HEK293 (cell line): ENCODE measurements around the gene CCDC187.

Experiments
- CTCF ChIA-PET: fragments of 350-600 bp; formaldehyde crosslinking; extraction: SDS; loops from one replicate; lab custom pipeline; 2021; ENCODE audit warnings: antibody characterized with exemption; lab: Yijun Ruan, JAX
- POLR2A ChIA-PET: fragments of 300-600 bp; formaldehyde crosslinking; extraction: SDS; loops from one replicate; lab custom pipeline; 2020; ENCODE audit warnings: antibody characterized with exemption, inconsistent platforms; lab: Yijun Ruan, JAX
- H3K27ac ChIP-seq: fragments of 200-500 bp; sonication (Bioruptor generic); 2 replicates; pipeline ENCODE4 v1.5.1; 2014; ENCODE audit warnings: low read depth, low read length, control low read depth, inconsistent platforms; ENCODE audit errors: extremely low read depth
- H3K36me3 ChIP-seq, 2 experiments: fragments of 200-500 bp in 1 of 2; sonication (Bioruptor generic) in 1 of 2; 1 replicate in 1 of 2; 2 replicates in 1 of 2; pipeline ENCODE4 v1.5.1; 2014 to 2017; ENCODE audit warnings: inconsistent platforms in 2 of 2, low read length in 2 of 2; ENCODE audit not compliant: control insufficient read depth in 2 of 2, insufficient read depth in 1 of 2
- H3K4me1 ChIP-seq: fragments of 200-500 bp; sonication (Bioruptor generic); 2 replicates; pipeline ENCODE4 v1.5.1; 2014; ENCODE audit warnings: mild to moderate bottlenecking, low read length, inconsistent platforms; ENCODE audit not compliant: control insufficient read depth, insufficient read depth
- H3K4me3 ChIP-seq: 2 replicates; pipeline ENCODE4 v1.5.1; 2011; ENCODE audit warnings: low read depth, mild to moderate bottlenecking, control low read depth, low read length, moderate library complexity
- H3K9me3 ChIP-seq: fragments of 200-500 bp; sonication (Bioruptor generic); 2 replicates; pipeline ENCODE4 v1.5.1; 2014; ENCODE audit warnings: low read depth, low read length, inconsistent platforms; ENCODE audit not compliant: control insufficient read depth, insufficient read depth
- AEBP2 ChIP-seq: fragments of 450-650 bp; formaldehyde crosslinking; IDR thresholded peaks from 2 replicates; pipeline ENCODE4 v1.5.1; 2016; ENCODE audit warnings: missing biosample characterization, missing genetic modification characterization, borderline replicate concordance
- CTCF ChIP-seq: fragments of 450-650 bp; formaldehyde crosslinking; IDR thresholded peaks from 2 replicates; pipeline ENCODE4 v1.5.1; 2016; ENCODE audit warnings: missing biosample characterization, missing genetic modification characterization
- GLIS2 ChIP-seq: fragments of 450-650 bp; formaldehyde crosslinking; IDR thresholded peaks from 2 replicates; pipeline ENCODE4 v1.5.1; 2016; ENCODE audit warnings: missing biosample characterization, missing genetic modification characterization
- HOXA7 ChIP-seq: sonication (generic); formaldehyde crosslinking; IDR thresholded peaks from 2 replicates; pipeline ENCODE4 v1.8.1; 2022; ENCODE audit warnings: missing genetic modification reagents, borderline replicate concordance
- KLF1 ChIP-seq: fragments of 450-650 bp; formaldehyde crosslinking; IDR thresholded peaks from 2 replicates; pipeline ENCODE4 v1.5.1; 2016; ENCODE audit warnings: missing biosample characterization, missing genetic modification characterization
- PATZ1 ChIP-seq: fragments of 450-650 bp; formaldehyde crosslinking; IDR thresholded peaks from 2 replicates; pipeline ENCODE4 v1.5.1; 2016; ENCODE audit warnings: missing biosample characterization, missing genetic modification characterization
- SETDB1 ChIP-seq: IDR thresholded peaks from one replicate; pipeline ENCODE4 v1.6.1; 2017; ENCODE audit warnings: mild to moderate bottlenecking, low read length, moderate library complexity, mixed read lengths; ENCODE audit not compliant: insufficient read length
- WT1 ChIP-seq: fragments of 450-650 bp; formaldehyde crosslinking; IDR thresholded peaks from 2 replicates; pipeline ENCODE4 v1.5.1; 2016; ENCODE audit warnings: missing biosample characterization, missing genetic modification characterization
- ZBTB10 ChIP-seq: fragments of 450-650 bp; formaldehyde crosslinking; IDR thresholded peaks from 2 replicates; pipeline ENCODE4 v1.5.1; 2016; ENCODE audit warnings: missing biosample characterization, missing genetic modification characterization
- ZBTB17 ChIP-seq: fragments of 450-650 bp; formaldehyde crosslinking; IDR thresholded peaks from 2 replicates; pipeline ENCODE4 v1.5.1; 2016; ENCODE audit warnings: missing biosample characterization, missing genetic modification characterization
- ZBTB7A ChIP-seq: fragments of 450-650 bp; formaldehyde crosslinking; IDR thresholded peaks from 2 replicates; pipeline ENCODE4 v1.5.1; 2016; ENCODE audit warnings: low read depth, missing biosample characterization, missing genetic modification characterization
- ZEB2 ChIP-seq: fragments of 450-650 bp; formaldehyde crosslinking; IDR thresholded peaks from 2 replicates; pipeline ENCODE4 v1.5.1; 2016; ENCODE audit warnings: missing biosample characterization, missing genetic modification characterization
- ZIC2 ChIP-seq: fragments of 450-650 bp; formaldehyde crosslinking; IDR thresholded peaks from 2 replicates; pipeline ENCODE4 v1.5.1; 2016; ENCODE audit warnings: missing biosample characterization, missing genetic modification characterization
- ZNF138 ChIP-seq: fragments of 450-650 bp; formaldehyde crosslinking; IDR thresholded peaks from 2 replicates; pipeline ENCODE4 v1.5.1; 2016; ENCODE audit warnings: missing biosample characterization, missing genetic modification characterization, borderline replicate concordance
- ZNF426 ChIP-seq: fragments of 450-650 bp; formaldehyde crosslinking; IDR thresholded peaks from 2 replicates; pipeline ENCODE4 v1.5.1; 2017; ENCODE audit warnings: missing biosample characterization, missing genetic modification characterization, mild to moderate bottlenecking, inconsistent platforms, moderate library complexity
- ZNF433 ChIP-seq: fragments of 450-650 bp; formaldehyde crosslinking; IDR thresholded peaks from 2 replicates; pipeline ENCODE4 v1.5.1; 2016; ENCODE audit warnings: missing biosample characterization, missing genetic modification characterization, low read depth
- ZNF510 ChIP-seq: fragments of 450-650 bp; formaldehyde crosslinking; IDR thresholded peaks from 2 replicates; pipeline ENCODE4 v1.5.1; 2018; ENCODE audit warnings: mild to moderate bottlenecking, missing genetic modification characterization, missing biosample characterization; ENCODE audit not compliant: insufficient replicate concordance
- ZNF704 ChIP-seq: fragments of 450-650 bp; formaldehyde crosslinking; IDR thresholded peaks from 2 replicates; pipeline ENCODE4 v1.5.1; 2016; ENCODE audit warnings: missing biosample characterization, missing genetic modification characterization
- ZNF777 ChIP-seq: fragments of 450-650 bp; formaldehyde crosslinking; IDR thresholded peaks from 2 replicates; pipeline ENCODE4 v1.5.1; 2017; ENCODE audit warnings: missing biosample characterization, missing genetic modification characterization, borderline replicate concordance
- ZSCAN23 ChIP-seq: fragments of 450-650 bp; formaldehyde crosslinking; IDR thresholded peaks from 2 replicates; pipeline ENCODE4 v1.5.1; 2016; ENCODE audit warnings: missing biosample characterization, missing genetic modification characterization
- TF ChIP-seq, protein P1 (sequence below): fragments of 450-650 bp; formaldehyde crosslinking; IDR thresholded peaks from 2 replicates; pipeline ENCODE4 v1.5.1; 2016; ENCODE audit warnings: missing biosample characterization, missing genetic modification characterization
- TF ChIP-seq, protein P2 (sequence below): fragments of 450-650 bp; formaldehyde crosslinking; IDR thresholded peaks from 2 replicates; pipeline ENCODE4 v1.5.1; 2016; ENCODE audit warnings: missing biosample characterization, missing genetic modification characterization
- TF ChIP-seq, protein P3 (sequence below): fragments of 450-650 bp; formaldehyde crosslinking; IDR thresholded peaks from 2 replicates; pipeline ENCODE4 v1.5.1; 2017; ENCODE audit warnings: missing biosample characterization, missing genetic modification characterization

The CCDC187 gene

GRCh38 chr9:136336156-136336870 is 32.4 kb upstream of the CCDC187 start:
- POLR2A ChIA-PET = no interaction called here
- no peaks in the 10 kb centered on the region for H3K4me1 ChIP-seq
- H3K9me3 ChIP-seq = no peaks in the 10 kb centered on the region
- H3K27ac ChIP-seq = no peak overlapping the region
- CTCF ChIA-PET = interaction anchor here (1.2 kb wide), 2 partner anchors 10 to 23 kb away, joined by 4 read pairs; no protein-coding TSS in a partner anchor
- H3K4me3 ChIP-seq = no peak overlapping the region
- peaks cover 0 to 68% of the 10 kb centered on the region in 2 experiments; a peak in 1 of 3 replicates for H3K36me3 ChIP-seq
- TF ChIP-seq ZNF777 (tag by site-specific recombination) (no peak), PATZ1 (tag by site-specific recombination) (peak; percentile 83), ZSCAN23 (tag by site-specific recombination) (no peak), ZNF510 (no peak), ZNF138 (tag by site-specific recombination) (no peak), HOXA7 (no peak), ZBTB10 (tag by site-specific recombination) (no peak), ZEB2 (tag by site-specific recombination) (no peak), CTCF (tag by site-specific recombination) (no peak), ZBTB17 (no peak), ZBTB7A (tag by site-specific recombination) (0 out of 2 replicates have a peak, but pooled peaks have one; percentile 15), ZNF433 (tag by site-specific recombination) (no peak), ZNF426 (tag by site-specific recombination) (no peak), WT1 (tag by site-specific recombination) (peak; percentile 47; the same call in 1 of the 2 replicates), ZIC2 (peak; percentile 88), KLF1 (tag by site-specific recombination) (peak; percentile 34; the same call in 1 of the 2 replicates), SETDB1 (no peak), ZNF704 (tag by site-specific recombination) (no peak), AEBP2 (no peak), GLIS2 (peak; percentile 91)
- TF ChIP-seq, protein P1, sequence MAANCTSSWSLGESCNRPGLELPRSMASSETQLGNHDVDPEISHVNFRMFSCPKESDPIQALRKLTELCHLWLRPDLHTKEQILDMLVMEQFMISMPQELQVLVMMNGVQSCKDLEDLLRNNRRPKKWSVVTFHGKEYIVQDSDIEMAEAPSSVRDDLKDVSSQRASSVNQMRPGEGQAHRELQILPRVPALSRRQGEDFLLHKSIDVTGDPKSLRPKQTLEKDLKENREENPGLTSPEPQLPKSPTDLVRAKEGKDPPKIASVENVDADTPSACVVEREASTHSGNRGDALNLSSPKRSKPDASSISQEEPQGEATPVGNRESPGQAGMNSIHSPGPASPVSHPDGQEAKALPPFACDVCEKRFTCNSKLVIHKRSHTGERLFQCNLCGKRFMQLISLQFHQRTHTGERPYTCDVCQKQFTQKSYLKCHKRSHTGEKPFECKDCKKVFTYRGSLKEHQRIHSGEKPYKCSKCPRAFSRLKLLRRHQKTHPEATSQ = no peak
- TF ChIP-seq, protein P2, sequence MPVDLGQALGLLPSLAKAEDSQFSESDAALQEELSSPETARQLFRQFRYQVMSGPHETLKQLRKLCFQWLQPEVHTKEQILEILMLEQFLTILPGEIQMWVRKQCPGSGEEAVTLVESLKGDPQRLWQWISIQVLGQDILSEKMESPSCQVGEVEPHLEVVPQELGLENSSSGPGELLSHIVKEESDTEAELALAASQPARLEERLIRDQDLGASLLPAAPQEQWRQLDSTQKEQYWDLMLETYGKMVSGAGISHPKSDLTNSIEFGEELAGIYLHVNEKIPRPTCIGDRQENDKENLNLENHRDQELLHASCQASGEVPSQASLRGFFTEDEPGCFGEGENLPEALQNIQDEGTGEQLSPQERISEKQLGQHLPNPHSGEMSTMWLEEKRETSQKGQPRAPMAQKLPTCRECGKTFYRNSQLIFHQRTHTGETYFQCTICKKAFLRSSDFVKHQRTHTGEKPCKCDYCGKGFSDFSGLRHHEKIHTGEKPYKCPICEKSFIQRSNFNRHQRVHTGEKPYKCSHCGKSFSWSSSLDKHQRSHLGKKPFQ = no peak
- TF ChIP-seq, protein P3, sequence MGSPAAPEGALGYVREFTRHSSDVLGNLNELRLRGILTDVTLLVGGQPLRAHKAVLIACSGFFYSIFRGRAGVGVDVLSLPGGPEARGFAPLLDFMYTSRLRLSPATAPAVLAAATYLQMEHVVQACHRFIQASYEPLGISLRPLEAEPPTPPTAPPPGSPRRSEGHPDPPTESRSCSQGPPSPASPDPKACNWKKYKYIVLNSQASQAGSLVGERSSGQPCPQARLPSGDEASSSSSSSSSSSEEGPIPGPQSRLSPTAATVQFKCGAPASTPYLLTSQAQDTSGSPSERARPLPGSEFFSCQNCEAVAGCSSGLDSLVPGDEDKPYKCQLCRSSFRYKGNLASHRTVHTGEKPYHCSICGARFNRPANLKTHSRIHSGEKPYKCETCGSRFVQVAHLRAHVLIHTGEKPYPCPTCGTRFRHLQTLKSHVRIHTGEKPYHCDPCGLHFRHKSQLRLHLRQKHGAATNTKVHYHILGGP = no peak
